GM21576 (cell line): ENCODE results near the gene CASS4.

Source experiments
- ATAC-seq: cut with Tn5 transposase; IDR thresholded peaks from one replicate; pipeline ENCODE4 v1.9.1; 2021; ENCODE audit warnings: mild to moderate bottlenecking, moderate library complexity; ENCODE audit not compliant: unreplicated experiment

CASS4 gene

GRCh38 chr20:56422076-56422823, 10.2 kb downstream of the CASS4 start:
- no peak for ATAC-seq

DNA sequence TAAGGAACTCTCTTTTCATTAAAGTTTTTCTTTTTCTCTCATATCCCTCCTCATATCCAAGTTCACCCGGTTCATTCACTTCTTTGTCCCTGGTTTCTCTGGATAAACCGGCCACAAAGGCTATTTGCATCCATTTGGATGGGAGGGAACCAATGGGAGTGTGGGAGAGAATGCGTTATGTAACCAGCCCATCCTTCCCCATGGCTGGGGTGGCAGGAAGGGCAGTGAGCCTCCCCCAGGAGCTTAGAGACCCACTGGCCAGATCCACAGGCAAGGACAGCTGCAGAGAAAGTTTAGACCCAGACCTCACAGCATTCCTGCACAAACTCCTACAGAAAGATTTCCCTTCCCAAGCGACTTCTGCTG, 10.7 kb downstream of the CASS4 start:
- no peak for ATAC-seq

DNA sequence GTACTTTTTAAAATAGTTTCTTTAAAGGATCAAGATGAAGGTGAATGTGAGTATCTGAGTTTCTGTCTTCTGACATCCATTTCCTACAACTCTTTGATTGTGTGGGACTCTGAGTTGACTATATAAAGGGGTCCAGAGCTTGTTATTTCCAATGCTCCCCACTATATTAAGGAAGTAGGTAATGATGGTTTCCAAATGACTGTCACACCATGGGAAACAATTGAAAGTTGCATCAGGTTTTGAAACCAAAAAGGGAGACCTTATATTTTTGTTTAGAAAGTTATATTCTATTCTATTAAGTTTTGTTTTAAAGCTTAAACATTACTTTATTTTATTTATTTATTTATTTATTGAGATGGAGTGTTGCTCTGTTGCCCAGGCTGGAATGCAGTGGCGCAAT, 11.2 kb downstream of the CASS4 start:
- ATAC-seq, result no peak

DNA sequence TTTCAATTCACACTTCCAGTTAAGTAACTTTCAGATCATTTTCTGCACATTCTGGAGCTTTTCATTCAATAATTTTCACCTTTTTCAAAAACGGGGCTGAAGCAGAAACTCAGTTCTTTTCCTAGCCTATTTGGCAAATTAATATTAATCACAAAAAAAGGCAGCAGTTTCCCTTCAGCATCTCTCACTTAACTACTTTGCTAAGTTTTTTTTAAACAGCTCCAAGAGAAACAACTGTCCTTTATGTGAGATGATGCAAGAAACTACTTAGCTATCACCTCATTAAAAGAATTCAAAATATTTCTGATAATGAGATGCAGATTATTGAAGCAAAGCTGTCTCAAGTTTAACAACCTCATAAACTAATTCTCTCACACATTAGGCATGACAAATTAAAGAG, 11.8 kb downstream of the CASS4 start:
- ATAC-seq, result no peak

- ATAC-seq, result no peak
Measured at GRCh38 chr20:56424931-56425330, 12.9 kb downstream of the CASS4 start.

DNA sequence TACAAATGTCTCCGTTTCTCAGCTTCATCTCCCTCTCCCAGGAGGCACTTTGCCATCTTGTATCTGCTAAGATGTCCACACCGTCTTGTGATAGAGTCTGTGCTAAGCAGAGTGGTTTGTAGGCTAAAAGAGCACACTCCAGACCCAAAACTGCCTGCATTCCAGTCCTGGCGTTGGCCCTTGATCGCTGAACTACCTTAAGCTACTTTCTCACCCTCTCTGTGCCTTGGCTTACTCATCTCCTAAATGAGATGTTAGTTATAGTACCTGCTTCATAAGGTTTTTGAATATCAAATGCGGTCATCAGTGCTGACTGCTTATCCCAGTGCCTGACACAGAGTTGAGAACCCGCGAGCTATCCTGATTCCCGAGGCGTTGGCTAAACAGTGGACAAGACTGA, 14.0 kb downstream of the CASS4 start:
- no peak for ATAC-seq

DNA sequence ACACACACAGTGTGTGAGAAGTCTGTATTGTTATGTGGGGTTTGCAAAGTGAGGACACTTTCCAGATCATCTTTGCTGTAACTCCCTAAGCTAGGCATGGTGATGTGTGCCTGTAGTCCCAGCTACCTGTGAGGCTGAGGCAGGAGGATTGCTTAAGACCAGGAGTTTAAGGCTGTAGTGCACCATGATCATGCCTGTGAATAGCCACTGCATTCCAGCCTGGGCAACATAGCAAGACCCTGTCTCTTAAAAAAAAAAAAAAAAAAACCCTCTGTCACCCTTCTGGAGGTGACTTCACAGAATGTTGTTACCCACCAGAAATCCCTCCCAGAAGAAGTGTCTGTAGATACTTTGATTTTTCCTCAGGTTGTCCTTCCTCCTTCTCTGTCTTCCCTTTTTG, 14.9 kb downstream of the CASS4 start:
- no peak for ATAC-seq

DNA sequence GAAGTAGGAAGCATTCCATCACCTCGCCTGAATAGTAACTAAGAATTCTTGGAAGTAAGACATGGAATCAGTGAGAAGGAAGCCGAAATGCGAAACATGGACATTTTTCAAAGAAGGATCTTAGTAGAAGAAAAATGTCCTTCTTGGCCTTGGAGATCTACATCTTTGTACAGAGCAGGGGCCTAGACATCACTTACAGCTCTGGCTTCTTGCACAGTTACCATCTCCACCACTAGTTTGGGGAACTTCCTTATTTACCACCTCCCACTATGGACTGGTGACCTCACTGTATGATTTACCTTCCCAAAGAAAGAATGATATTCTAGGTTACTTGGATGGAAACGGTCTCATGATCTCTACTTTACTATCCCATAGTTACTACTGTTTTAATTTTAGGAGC, 15.7 kb downstream of the CASS4 start:
- ATAC-seq, result no peak

- no peak for ATAC-seq
Measured at GRCh38 chr20:56428410-56428809, 16.4 kb downstream of the CASS4 start.

GRCh38 chr20:56428881-56429280, 16.8 kb downstream of the CASS4 start:
- no peak for ATAC-seq

- no peak for ATAC-seq
Measured at GRCh38 chr20:56429502-56429901, 17.4 kb downstream of the CASS4 start.

DNA sequence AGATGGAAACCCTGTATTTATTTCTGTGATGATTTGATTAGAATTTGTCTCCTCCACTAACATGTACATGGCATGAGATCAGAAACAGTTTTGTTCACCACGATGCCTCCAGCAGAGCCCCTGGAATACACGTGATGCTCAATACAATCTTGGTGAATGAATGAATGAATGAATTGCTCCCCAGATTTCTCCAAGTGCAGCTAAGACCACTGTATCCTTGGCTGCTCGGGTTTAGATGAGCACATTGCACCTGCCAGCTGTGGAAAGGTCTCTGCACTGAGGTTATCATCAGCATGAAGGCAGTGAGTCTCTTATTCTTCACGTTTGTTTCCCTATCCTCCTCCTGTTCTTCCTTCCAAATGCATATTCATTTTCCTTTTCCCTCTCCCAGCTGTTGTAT, 17.9 kb downstream of the CASS4 start:
- ATAC-seq, result no peak

GRCh38 chr20:56430461-56430860, 18.4 kb downstream of the CASS4 start:
- no peak for ATAC-seq

GRCh38 chr20:56430957-56431356, 18.9 kb downstream of the CASS4 start:
- no peak for ATAC-seq

GRCh38 chr20:56431471-56431870, 19.4 kb downstream of the CASS4 start:
- ATAC-seq, result no peak

DNA sequence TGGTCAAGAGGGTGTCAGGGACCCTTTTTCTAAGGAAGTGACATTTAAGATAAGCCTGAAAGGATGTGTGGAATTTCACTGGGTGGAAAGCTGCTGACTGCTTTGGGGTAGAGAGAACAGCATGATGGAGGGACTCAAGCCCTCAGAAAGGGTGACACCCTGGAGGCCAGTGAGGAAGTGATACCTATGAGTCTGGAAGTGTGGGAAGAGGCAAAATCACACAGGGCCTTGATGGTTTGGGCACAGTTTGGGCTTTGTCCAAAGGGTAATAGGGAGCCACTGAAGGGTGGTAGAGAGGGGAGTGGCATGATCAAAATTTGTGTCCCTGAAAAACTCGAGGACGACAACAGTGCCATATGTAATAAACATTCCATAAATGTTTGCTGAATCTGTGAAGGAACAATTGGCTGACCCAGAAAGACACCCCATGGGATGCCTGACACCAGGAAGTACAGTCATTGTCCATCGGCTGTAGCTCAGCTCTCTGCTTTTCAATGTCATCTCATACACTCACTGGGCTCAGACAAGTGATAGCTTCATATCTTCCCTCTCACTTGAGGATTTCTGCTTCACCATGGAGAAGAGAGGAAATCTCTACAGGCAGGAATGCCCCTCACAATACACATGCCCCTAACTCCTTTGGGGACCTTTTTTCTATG, 21.3 kb downstream of the CASS4 start:
- no peak for ATAC-seq

DNA sequence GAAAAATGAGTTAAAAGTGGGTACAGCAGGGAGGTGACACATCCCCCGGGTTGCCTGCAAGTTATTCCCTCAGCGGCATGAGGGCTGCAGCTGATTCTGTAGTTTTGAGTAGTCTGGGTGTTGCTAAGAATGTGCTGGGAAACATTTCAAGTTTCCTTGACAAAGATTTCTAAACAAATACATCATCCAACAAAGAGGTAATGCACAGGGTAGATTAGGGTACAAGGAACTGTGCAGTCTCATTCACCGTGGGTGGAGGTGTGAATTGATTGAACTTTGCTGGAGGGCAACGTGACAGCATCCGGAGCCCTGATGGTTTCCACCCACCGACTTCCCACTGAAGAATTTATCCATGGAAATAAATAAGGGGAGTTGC, 21.8 kb downstream of the CASS4 start:
- no peak for ATAC-seq

- no peak for ATAC-seq
Measured at GRCh38 chr20:56437196-56437960, 25.3 kb downstream of the CASS4 start.

- no peak for ATAC-seq
Measured at GRCh38 chr20:56438284-56438683, 26.2 kb downstream of the CASS4 start.

DNA sequence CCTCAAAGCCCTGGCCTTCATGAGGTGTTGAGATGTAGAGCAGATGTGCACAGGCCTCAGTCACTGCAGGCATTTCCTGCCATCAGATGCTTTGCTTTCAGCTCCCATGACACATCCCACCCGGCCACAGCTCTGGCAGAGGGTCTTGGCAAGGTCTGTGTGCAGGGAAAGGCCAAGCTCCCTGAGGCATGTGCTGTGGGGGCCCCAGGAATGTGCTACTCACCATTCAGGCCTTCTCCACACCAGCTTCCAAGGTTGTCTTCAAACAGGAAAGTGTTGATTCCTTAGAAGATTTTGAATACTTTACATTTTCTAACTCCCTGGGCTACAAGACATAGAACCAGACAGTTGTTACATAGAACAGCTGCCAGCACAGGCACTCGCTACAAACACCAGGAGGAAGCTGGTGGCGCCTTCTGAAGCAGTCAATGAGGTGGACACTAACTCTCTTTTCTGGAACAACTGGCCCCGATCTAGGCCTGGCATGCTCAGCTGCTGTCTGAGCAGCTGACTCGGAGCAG, 27.8 kb downstream of the CASS4 start:
- no peak for ATAC-seq

DNA sequence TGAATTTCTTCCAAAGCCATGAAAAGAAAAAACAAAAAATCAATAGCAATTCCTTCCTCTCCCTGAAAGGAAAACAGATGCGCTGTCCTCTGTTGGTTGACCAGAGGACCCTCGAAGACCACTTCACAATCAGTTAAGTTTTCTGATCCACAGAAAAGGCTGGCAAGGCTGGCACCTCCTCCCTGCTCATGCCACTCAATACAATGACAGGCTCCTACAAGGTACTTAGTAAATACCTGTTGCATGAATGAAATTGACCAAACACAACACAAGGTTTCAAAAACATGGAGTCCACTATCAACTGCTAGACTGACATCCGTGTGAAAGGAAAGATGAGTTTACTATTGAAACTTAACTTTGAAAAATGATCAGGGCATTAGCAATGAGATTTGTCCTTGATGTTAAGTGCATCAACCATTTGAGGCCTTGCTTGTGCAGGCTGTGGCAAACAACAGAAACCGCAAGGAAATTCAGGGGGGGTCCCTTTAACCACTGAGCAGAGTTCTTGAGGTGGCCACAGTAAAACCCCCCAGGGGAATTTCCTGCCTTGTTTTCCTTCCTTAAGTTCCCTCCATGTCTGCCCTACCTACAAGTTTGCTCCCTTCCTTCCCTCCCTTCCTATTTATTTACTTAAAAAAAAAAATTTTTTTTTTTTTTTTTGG, 28.4 kb downstream of the CASS4 start:
- ATAC-seq, result peak; percentile 59
